CD14-positive monocyte (primary cell): ENCODE data around the gene TNFAIP8. TPM values are rescaled to one million over a fixed set of nuclear protein-coding genes. Genes with fewer than 3 reads are reported as not detected.

Experiments
- DNase-seq, 3 donors: peaks; one replicate each; pipeline ENCODE4 v3.0.0-alpha.2; 2011 to 2022
- H2AFZ ChIP-seq: 2 replicates; pipeline ENCODE4 v1.6.0; 2012; ENCODE audit warnings: mild to moderate bottlenecking, low read depth, low read length, inconsistent platforms; ENCODE audit not compliant: insufficient read depth, poor library complexity, severe bottlenecking
- H3K27ac ChIP-seq, 2 donors: 1 replicate in 1 of 2; 2 replicates in 1 of 2; pipeline ENCODE4 v1.5.1; 2012 to 2013; ENCODE audit warnings: low read length in 2 of 2, control low read depth in 1 of 2, inconsistent platforms in 1 of 2, low read depth in 1 of 2, mild to moderate bottlenecking in 1 of 2
- H3K27me3 ChIP-seq, 2 donors: one replicate each; pipeline versions ENCODE4 v1.6.0 to v1.6.1; 2011 to 2013; ENCODE audit warnings: low read length in 2 of 2; ENCODE audit not compliant: control insufficient read depth in 2 of 2, insufficient read depth in 2 of 2
- H3K36me3 ChIP-seq, 2 donors: replicated peaks in 1 of 2; 1 replicate in 1 of 2; 2 replicates in 1 of 2; pipeline versions ENCODE4 v1.5.1 to v1.6.1; 2012 to 2013; ENCODE audit warnings: low read length in 2 of 2, control low read depth in 1 of 2, inconsistent platforms in 1 of 2, mild to moderate bottlenecking in 1 of 2; ENCODE audit not compliant: insufficient read depth in 2 of 2, control insufficient read depth in 1 of 2
- H3K4me1 ChIP-seq, 2 donors: 1 replicate in 1 of 2; 2 replicates in 1 of 2; pipeline versions ENCODE4 v1.5.1 to v1.6.1; 2012 to 2013; ENCODE audit warnings: low read length in 2 of 2, control low read depth in 1 of 2, inconsistent platforms in 1 of 2, mild to moderate bottlenecking in 1 of 2, moderate library complexity in 1 of 2; ENCODE audit not compliant: insufficient read depth in 2 of 2, control insufficient read depth in 1 of 2
- H3K4me2 ChIP-seq: replicated peaks from 2 replicates; pipeline ENCODE3; 2012; ENCODE audit warnings: low read length, moderate library complexity, mild to moderate bottlenecking; ENCODE audit not compliant: poor library complexity, severe bottlenecking; ENCODE audit errors: extremely low read depth
- H3K4me3 ChIP-seq, 3 experiments: fragments of 200-600 bp in 1 of 3; sonication (generic) in 1 of 3; replicated peaks in 1 of 3; 1 replicate in 2 of 3; 2 replicates in 1 of 3; pipeline ENCODE4 v1.5.1; 2011 to 2013; ENCODE audit warnings: low read length in 3 of 3, mild to moderate bottlenecking in 3 of 3, control low read depth in 2 of 3, low read depth in 2 of 3, inconsistent platforms in 1 of 3, moderate library complexity in 1 of 3
- H3K79me2 ChIP-seq: 2 replicates; pipeline ENCODE4 v1.6.0; 2012; ENCODE audit warnings: mild to moderate bottlenecking, control low read depth, inconsistent platforms, low read length, moderate library complexity; ENCODE audit not compliant: insufficient read depth
- H3K9ac ChIP-seq: 2 replicates; pipeline ENCODE4 v1.6.0; 2017; ENCODE audit warnings: low read length, mild to moderate bottlenecking; ENCODE audit not compliant: insufficient read depth, poor library complexity, severe bottlenecking
- H3K9me3 ChIP-seq, 2 donors: replicated peaks in 1 of 2; 1 replicate in 1 of 2; 2 replicates in 1 of 2; pipeline versions ENCODE4 v1.5.1 to v1.6.1; 2012 to 2013; ENCODE audit warnings: low read length in 2 of 2, control low read depth in 1 of 2; ENCODE audit not compliant: control insufficient read depth in 1 of 2, insufficient read depth in 1 of 2
- H4K20me1 ChIP-seq: 2 replicates; pipeline ENCODE4 v1.6.0; 2012; ENCODE audit warnings: mild to moderate bottlenecking, low read length, control low read depth, moderate library complexity; ENCODE audit not compliant: insufficient read depth
- H3K27ac Mint-ChIP-seq, 7 donors: one replicate each; pipeline ENCODE4 v1.8.0; 2020; ENCODE audit warnings: mild to moderate bottlenecking in 7 of 7, mixed read lengths in 7 of 7, moderate library complexity in 6 of 7, inconsistent platforms in 2 of 7
- H3K27me3 Mint-ChIP-seq, 3 donors: one replicate each; pipeline ENCODE4 v1.8.0; 2021 to 2022; ENCODE audit warnings: low read depth in 3 of 3, mild to moderate bottlenecking in 3 of 3, mixed read lengths in 3 of 3, moderate library complexity in 3 of 3, inconsistent platforms in 1 of 3
- H3K36me3 Mint-ChIP-seq, 2 donors: one replicate each; pipeline ENCODE4 v1.8.0; 2020; ENCODE audit warnings: mixed read lengths in 2 of 2, inconsistent platforms in 1 of 2, mild to moderate bottlenecking in 1 of 2
- H3K4me1 Mint-ChIP-seq: one replicate; pipeline ENCODE4 v1.8.0; 2020; ENCODE audit warnings: mild to moderate bottlenecking, mixed read lengths
- H3K4me3 Mint-ChIP-seq, 2 donors: one replicate each; pipeline ENCODE4 v1.8.0; 2020; ENCODE audit warnings: mild to moderate bottlenecking in 2 of 2, mixed read lengths in 2 of 2, moderate library complexity in 1 of 2
- H3K9me3 Mint-ChIP-seq, 7 donors: one replicate each; pipeline ENCODE4 v1.8.0; 2020 to 2022; ENCODE audit warnings: mixed read lengths in 7 of 7, mild to moderate bottlenecking in 6 of 7, moderate library complexity in 6 of 7, inconsistent platforms in 2 of 7
- CTCF ChIP-seq: fragments of 200-600 bp; IDR thresholded peaks from one replicate; pipeline ENCODE4 v1.8.0; 2022; ENCODE audit warnings: antibody characterized with exemption, mild to moderate bottlenecking
- WGBS: methylation state at CpG from one replicate; pipeline ENCODE4 v1.1.5; 2013; ENCODE audit warnings: missing lambda C conversion rate; ENCODE audit not compliant: insufficient coverage; 5-methylcytosine and 5-hydroxymethylcytosine counted together
- intact Hi-C, 2 donors: fragments of 100-400 bp; cut with micrococcal nuclease; formaldehyde crosslinking; loops; one replicate each; pipeline versions ENCODE4 v1.15.0 to v1.15.1; 2023
- polyA plus RNA-seq, 3 donors: library from polyadenylated mRNA; depleted of rRNA in 1 of 3; unstranded in 2 of 3; stranded (reverse) in 1 of 3; fragments of 300-500 nt in 2 of 3; fragments of >200 nt in 1 of 3; fragmentation: Illumina TruSeq in 2 of 3; gene quantifications; 1 replicate in 2 of 3; 2 replicates in 1 of 3; pipeline ENCODE4 v1.2.3, GENCODE V29; 2012 to 2021

The TNFAIP8 gene
- polyA plus RNA-seq, 3 donors: 20.6 to 55.5 (median 47.0) TPM

- Mint-ChIP-seq H3K36me3 (no peaks in the 10 kb centered on the region), H3K4me3 (peak overlapping the region in 1 of 2 donors; percentile 39), H3K9me3 (no peaks in the 10 kb centered on the region), H3K27ac (peak overlapping the region; percentile 62 to 86 (median 78)), H3K4me1 (peaks cover 51% of the 10 kb centered on the region), H3K27me3 (peaks cover 0 to 1% (median 0%) of the 10 kb centered on the region in 3 donors)
- Histone ChIP-seq H3K4me3 (peak overlapping the region in 1 of 3 experiments; percentile 2), H3K4me2 (no peak overlapping the region), H3K4me1 (peaks cover 44% of the 10 kb centered on the region in 2 donors), H4K20me1 (no peaks in the 10 kb centered on the region), H3K9ac (no peak overlapping the region), H3K36me3 (no peaks in the 10 kb centered on the region), H2AFZ (peak overlapping the region; percentile 78), H3K27ac (peak overlapping the region; percentile 72 to 74), H3K79me2 (no peaks in the 10 kb centered on the region), H3K9me3 (no peaks in the 10 kb centered on the region), H3K27me3 (no peaks in the 10 kb centered on the region)
- 0% methylated on average over 1 of the region's 3 CpGs for WGBS
- intact Hi-C loops: no loop called here
- peak; percentile 46 to 61 (median 56) for DNase-seq
- TF ChIP-seq CTCF: no peak
These were observed 64.3 kb downstream of the TNFAIP8 start for GRCh38 chr5:119420169-119420568.

- TF ChIP-seq CTCF: no peak
- Mint-ChIP-seq H3K27me3 (peaks cover 0 to 1% (median 0%) of the 10 kb centered on the region in 3 donors), H3K4me3 (peak overlapping the region in 1 of 2 donors; percentile 3), H3K27ac (peak overlapping the region; percentile 65 to 88 (median 82)), H3K9me3 (peaks cover 0 to 2% (median 0%) of the 10 kb centered on the region in 7 donors), H3K36me3 (no peaks in the 10 kb centered on the region), H3K4me1 (peaks cover 44% of the 10 kb centered on the region)
- Histone ChIP-seq H2AFZ (no peak overlapping the region), H3K9me3 (no peaks in the 10 kb centered on the region), H3K4me1 (peaks cover 42 to 46% of the 10 kb centered on the region in 2 donors), H3K79me2 (no peaks in the 10 kb centered on the region), H3K4me3 (peak overlapping the region in 1 of 3 experiments; percentile 41), H3K27ac (peak overlapping the region in 1 of 2 donors; percentile 75), H4K20me1 (no peaks in the 10 kb centered on the region), H3K27me3 (no peaks in the 10 kb centered on the region), H3K9ac (no peak overlapping the region), H3K36me3 (no peaks in the 10 kb centered on the region), H3K4me2 (peak overlapping the region; percentile 9)
- DNase-seq: peak; percentile 54 to 77 (median 71)
- WGBS: no CpG with 5 or more reads among the region's 3 CpGs
- intact Hi-C loops: no loop called here
These were observed 70.2 kb downstream of the TNFAIP8 start for GRCh38 chr5:119426057-119426456.
